SK-N-MC (cell line): ENCODE data around the gene KRT79.
"Not testable (repeated sequence)": the region's sequence is repeated elsewhere in the genome, so short reads cannot be mapped to it uniquely, and the experiment has no call there.

Source experiments
- DNase-seq: peaks from one replicate; pipeline ENCODE4 v3.0.0-alpha.2; 2011; ENCODE audit warnings: low read depth, low spot score
- H3K27ac ChIP-seq: fragments of 200-600 bp; sonication (generic); 2 replicates; pipeline ENCODE4 v1.5.1; 2016; ENCODE audit warnings: mixed run types
- H3K36me3 ChIP-seq: fragments of 200-600 bp; sonication (generic); 2 replicates; pipeline ENCODE4 v1.6.1; 2017; ENCODE audit warnings: antibody characterized with exemption, low read length, mixed read lengths; ENCODE audit not compliant: insufficient read depth
- H3K4me3 ChIP-seq: fragments of 200-600 bp; sonication (generic); 2 replicates; pipeline ENCODE4 v1.5.1; 2016
- H3K9ac ChIP-seq: fragments of 200-600 bp; sonication (generic); 2 replicates; pipeline ENCODE4 v1.8.0; 2017; ENCODE audit warnings: mixed run types, mixed read lengths; ENCODE audit not compliant: insufficient read length
- H3K9me3 ChIP-seq: fragments of 200-600 bp; sonication (generic); 2 replicates; pipeline ENCODE4 v1.6.1; 2017; ENCODE audit warnings: low read depth, mild to moderate bottlenecking, antibody characterized with exemption, low read length, moderate library complexity, mixed read lengths
- EZH2 ChIP-seq: fragments of 200-600 bp; sonication (generic); IDR thresholded peaks from one replicate; pipeline ENCODE4 v1.6.1; 2017; ENCODE audit warnings: antibody characterized with exemption
- FOXP2 ChIP-seq: optimal IDR thresholded peaks from 2 replicates; pipeline ENCODE3; 2011; ENCODE audit warnings: mild to moderate bottlenecking, moderate library complexity; ENCODE audit not compliant: insufficient read depth; ENCODE audit errors: extremely low read length, control extremely low read depth
- POLR2AphosphoS5 ChIP-seq: IDR thresholded peaks from 2 replicates; pipeline ENCODE4 v1.6.1; 2012; ENCODE audit warnings: mild to moderate bottlenecking, low read depth, low read length, borderline replicate concordance

KRT79 gene

GRCh38 chr12:52861511-52861910 is 27.4 kb upstream of the KRT79 start:
- no peak for DNase-seq
- no peak overlapping the region for H3K27ac ChIP-seq
- TF ChIP-seq FOXP2 (no peak), EZH2 (no peak), POLR2AphosphoS5 (no peak)
- H3K36me3 ChIP-seq, result no peaks in the 10 kb centered on the region
- no peak overlapping the region for H3K4me3 ChIP-seq
- no peaks in the 10 kb centered on the region for H3K9me3 ChIP-seq
- no peak overlapping the region for H3K9ac ChIP-seq

GRCh38 chr12:52860102-52860823 is 26.2 kb upstream of the KRT79 start:
- no peak overlapping the region for H3K27ac ChIP-seq
- H3K36me3 ChIP-seq, result no peaks in the 10 kb centered on the region
- no peak overlapping the region for H3K9ac ChIP-seq
- no peak for DNase-seq
- TF ChIP-seq EZH2 (no peak), FOXP2 (no peak), POLR2AphosphoS5 (no peak)
- H3K4me3 ChIP-seq, result no peak overlapping the region
- H3K9me3 ChIP-seq, result no peaks in the 10 kb centered on the region

- no peaks in the 10 kb centered on the region for H3K9me3 ChIP-seq
- H3K27ac ChIP-seq, result no peak overlapping the region
- no peak for TF ChIP-seq EZH2
- no peak for TF ChIP-seq POLR2AphosphoS5
- no peak for TF ChIP-seq FOXP2
- no peak overlapping the region for H3K4me3 ChIP-seq
- no peaks in the 10 kb centered on the region for H3K36me3 ChIP-seq
- no peak for DNase-seq
- H3K9ac ChIP-seq, result no peak overlapping the region
Observed at GRCh38 chr12:52857500-52857899, 23.4 kb upstream of the KRT79 start.

GRCh38 chr12:52856787-52857186 is 22.7 kb upstream of the KRT79 start:
- TF ChIP-seq FOXP2 (no peak), POLR2AphosphoS5 (no peak), EZH2 (no peak)
- no peak overlapping the region for H3K4me3 ChIP-seq

GRCh38 chr12:52856077-52856476 is 22.0 kb upstream of the KRT79 start:
- not testable (repeated sequence) for H3K36me3 ChIP-seq, H3K4me3 ChIP-seq, H3K27ac ChIP-seq, DNase-seq, H3K9me3 ChIP-seq, H3K9ac ChIP-seq

More at GRCh38 chr12:52856787-52857186, 22.7 kb upstream of the KRT79 start:
- Histone ChIP-seq H3K9me3 (no peaks in the 10 kb centered on the region), H3K27ac (no peak overlapping the region), H3K36me3 (no peaks in the 10 kb centered on the region), H3K9ac (no peak overlapping the region)
- no peak for DNase-seq

GRCh38 chr12:52851787-52852186 is 17.7 kb upstream of the KRT79 start:
- TF ChIP-seq EZH2, result no peak
- no peak for TF ChIP-seq FOXP2
- no peak for TF ChIP-seq POLR2AphosphoS5

GRCh38 chr12:52850681-52851080 is 16.6 kb upstream of the KRT79 start:
- no peak for DNase-seq
- Histone ChIP-seq H3K9me3 (no peaks in the 10 kb centered on the region), H3K36me3 (no peaks in the 10 kb centered on the region), H3K4me3 (no peak overlapping the region), H3K9ac (no peak overlapping the region), H3K27ac (no peak overlapping the region)
- TF ChIP-seq EZH2 (no peak), FOXP2 (no peak), POLR2AphosphoS5 (no peak)

More at GRCh38 chr12:52851787-52852186, 17.7 kb upstream of the KRT79 start:
- no peak overlapping the region for H3K4me3 ChIP-seq
- no peaks in the 10 kb centered on the region for H3K9me3 ChIP-seq
- H3K9ac ChIP-seq, result no peak overlapping the region
- DNase-seq, result no peak
- no peaks in the 10 kb centered on the region for H3K36me3 ChIP-seq
- H3K27ac ChIP-seq, result no peak overlapping the region

GRCh38 chr12:52849511-52849910 is 15.4 kb upstream of the KRT79 start:
- H3K4me3 ChIP-seq, result no peak overlapping the region
- no peak overlapping the region for H3K9ac ChIP-seq
- H3K36me3 ChIP-seq, result no peaks in the 10 kb centered on the region
- H3K27ac ChIP-seq, result no peak overlapping the region
- no peak for DNase-seq
- H3K9me3 ChIP-seq, result no peaks in the 10 kb centered on the region
- TF ChIP-seq POLR2AphosphoS5 (no peak), FOXP2 (no peak), EZH2 (no peak)
